ENCODE measurements around the gene ONECUT3. TPM values are rescaled to one million over a fixed set of nuclear protein-coding genes. Genes with fewer than 3 reads are reported as not detected.
A peak's percentile ranks its signal among the peaks of the same experiment; 100 is the strongest.

The ONECUT3 gene
- total and polyA plus RNA-seq, 8 donors, result 0.13 TPM; not detected in 7

DNA sequence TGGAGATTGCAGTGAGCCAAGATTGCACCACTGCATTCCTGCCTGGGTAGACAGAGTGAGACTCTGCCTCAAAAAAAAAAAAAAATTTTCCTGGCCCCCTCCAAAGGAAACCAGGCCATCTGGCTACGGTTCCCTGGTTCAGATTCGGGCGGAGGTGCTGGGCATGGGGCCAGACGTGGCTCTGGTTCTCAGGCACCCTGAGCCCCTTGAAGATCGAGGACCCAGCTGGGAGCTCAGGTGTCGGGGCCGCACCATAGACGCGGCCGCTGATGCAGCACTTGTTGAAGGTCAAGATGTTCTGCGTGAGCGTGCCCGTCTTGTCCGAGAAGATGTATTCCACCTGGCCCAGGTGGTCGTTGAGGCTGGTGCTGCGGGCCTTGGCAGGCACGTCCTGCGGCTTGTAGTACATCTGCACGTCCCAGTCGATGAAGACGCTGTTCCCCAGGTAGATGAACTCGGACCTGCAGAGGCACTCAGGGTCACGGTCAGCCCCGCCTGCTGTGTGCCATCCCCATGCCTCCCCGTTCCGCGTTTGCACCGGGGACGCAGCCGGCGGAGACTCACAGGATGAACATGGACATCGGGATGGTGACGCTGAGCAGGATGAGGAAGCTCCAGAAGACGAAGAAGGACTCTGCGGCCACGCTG lies 46.5 kb downstream of the ONECUT3 start:
- no peak for FAIRE-seq
- TF ChIP-seq, protein P1, sequence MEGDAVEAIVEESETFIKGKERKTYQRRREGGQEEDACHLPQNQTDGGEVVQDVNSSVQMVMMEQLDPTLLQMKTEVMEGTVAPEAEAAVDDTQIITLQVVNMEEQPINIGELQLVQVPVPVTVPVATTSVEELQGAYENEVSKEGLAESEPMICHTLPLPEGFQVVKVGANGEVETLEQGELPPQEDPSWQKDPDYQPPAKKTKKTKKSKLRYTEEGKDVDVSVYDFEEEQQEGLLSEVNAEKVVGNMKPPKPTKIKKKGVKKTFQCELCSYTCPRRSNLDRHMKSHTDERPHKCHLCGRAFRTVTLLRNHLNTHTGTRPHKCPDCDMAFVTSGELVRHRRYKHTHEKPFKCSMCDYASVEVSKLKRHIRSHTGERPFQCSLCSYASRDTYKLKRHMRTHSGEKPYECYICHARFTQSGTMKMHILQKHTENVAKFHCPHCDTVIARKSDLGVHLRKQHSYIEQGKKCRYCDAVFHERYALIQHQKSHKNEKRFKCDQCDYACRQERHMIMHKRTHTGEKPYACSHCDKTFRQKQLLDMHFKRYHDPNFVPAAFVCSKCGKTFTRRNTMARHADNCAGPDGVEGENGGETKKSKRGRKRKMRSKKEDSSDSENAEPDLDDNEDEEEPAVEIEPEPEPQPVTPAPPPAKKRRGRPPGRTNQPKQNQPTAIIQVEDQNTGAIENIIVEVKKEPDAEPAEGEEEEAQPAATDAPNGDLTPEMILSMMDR (IDR thresholded peaks at IDR 0.05), result no peak
- no peak for ATAC-seq
- Histone ChIP-seq H3K36me3 (no peaks in the 10 kb centered on the region), H3K27ac (no peak overlapping the region), H3K4me1 (peaks cover 0 to 3% (median 0%) of the 10 kb centered on the region in 3 donors), H3K4me3 (no peak overlapping the region), H3K9me3 (no peaks in the 10 kb centered on the region), H3K27me3 (peaks cover 0 to 5% (median 0%) of the 10 kb centered on the region in 4 donors)
- WGBS, 2 donors, result 58 to 68% methylated on average over 36 of the region's 36 CpGs
- peak in 1 of 6 donors; percentile 47 for DNase-seq
- intact Hi-C loops (cut with DNase I), result no loop called here

DNA sequence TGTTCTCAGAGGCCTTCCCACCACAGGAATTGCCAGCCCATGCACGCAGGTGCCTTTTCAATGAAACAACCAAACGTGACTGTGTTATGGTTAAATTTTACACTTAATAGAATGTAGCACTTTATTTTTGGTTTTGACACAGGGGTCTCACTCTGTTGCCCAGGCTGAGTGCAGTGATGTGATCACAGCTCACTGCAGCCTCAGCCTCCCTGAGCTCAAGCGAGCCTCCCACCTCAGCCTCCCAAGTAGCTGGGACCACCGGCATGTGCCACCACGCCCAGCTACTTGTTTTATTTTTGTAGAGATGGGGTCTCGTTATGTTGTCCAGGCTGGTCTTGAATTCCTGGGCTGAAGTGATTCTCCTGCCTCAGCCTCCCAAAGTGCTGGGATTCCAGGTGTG lies 51.6 kb downstream of the ONECUT3 start:
- DNase-seq (no peak), ATAC-seq (no peak), FAIRE-seq (no peak)
- intact Hi-C loops (cut with DNase I), result no loop called here
- Histone ChIP-seq H3K36me3 (no peaks in the 10 kb centered on the region), H3K9me3 (no peaks in the 10 kb centered on the region), H3K4me3 (no peak overlapping the region), H3K27ac (no peak overlapping the region), H3K4me1 (no peaks in the 10 kb centered on the region), H3K27me3 (no peaks in the 10 kb centered on the region)
- 87 to 94% methylated on average over 6 of the region's 6 CpGs for WGBS, 2 donors
- TF ChIP-seq, protein P1 (IDR thresholded peaks at IDR 0.05), result no peak

DNA sequence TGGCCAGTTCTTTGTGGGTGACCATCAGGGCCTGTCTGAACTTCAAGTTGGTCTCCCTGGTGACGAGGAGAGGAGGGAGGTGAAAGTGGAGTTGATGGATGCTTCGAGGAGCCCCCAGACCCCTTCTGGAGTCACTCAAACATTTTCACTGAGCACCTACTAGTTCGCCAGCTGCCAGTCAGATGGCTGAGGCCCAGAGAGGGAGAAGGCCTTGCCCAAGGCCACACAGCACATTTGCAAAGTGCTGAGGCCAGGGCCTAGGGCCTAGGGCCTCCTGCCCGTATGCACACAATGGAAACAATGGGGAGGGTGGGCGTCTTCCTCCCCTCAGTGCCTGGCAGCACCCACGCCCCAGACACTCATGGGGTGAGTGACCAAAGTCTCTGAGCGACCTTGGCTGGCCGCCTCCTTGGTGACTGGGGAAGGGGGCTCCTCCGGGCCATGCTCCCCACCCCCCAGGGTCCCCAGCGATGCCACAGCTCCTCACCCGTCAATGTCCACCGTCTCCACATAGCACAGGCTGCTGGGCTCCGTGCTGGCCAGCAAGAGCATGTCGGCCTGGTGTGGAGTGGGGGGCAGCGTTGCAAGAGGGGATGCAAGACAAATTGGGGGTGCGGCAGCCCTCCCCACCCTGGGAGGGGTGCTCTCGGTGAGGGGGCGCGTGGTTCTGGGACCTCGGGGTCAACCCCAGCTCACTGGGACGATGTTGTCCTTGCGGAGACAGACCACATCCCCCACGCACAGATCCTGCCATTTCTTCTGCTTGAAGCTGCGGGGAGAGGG lies 52.3 kb downstream of the ONECUT3 start:
- intact Hi-C loops (cut with DNase I), result no loop called here
- ATAC-seq, result no peak
- no peak overlapping the region for H3K27ac ChIP-seq
- no peak overlapping the region for H3K4me3 ChIP-seq
- no peaks in the 10 kb centered on the region for H3K27me3 ChIP-seq
- DNase-seq, result no peak
- TF ChIP-seq, protein P1 (IDR thresholded peaks at IDR 0.05), result no peak
- no peaks in the 10 kb centered on the region for H3K9me3 ChIP-seq
- no peaks in the 10 kb centered on the region for H3K36me3 ChIP-seq
- no peak for FAIRE-seq
- H3K4me1 ChIP-seq, result no peaks in the 10 kb centered on the region
- WGBS, 2 donors, result 79 to 83% methylated on average over 21 to 24 of the region's 24 CpGs

DNA sequence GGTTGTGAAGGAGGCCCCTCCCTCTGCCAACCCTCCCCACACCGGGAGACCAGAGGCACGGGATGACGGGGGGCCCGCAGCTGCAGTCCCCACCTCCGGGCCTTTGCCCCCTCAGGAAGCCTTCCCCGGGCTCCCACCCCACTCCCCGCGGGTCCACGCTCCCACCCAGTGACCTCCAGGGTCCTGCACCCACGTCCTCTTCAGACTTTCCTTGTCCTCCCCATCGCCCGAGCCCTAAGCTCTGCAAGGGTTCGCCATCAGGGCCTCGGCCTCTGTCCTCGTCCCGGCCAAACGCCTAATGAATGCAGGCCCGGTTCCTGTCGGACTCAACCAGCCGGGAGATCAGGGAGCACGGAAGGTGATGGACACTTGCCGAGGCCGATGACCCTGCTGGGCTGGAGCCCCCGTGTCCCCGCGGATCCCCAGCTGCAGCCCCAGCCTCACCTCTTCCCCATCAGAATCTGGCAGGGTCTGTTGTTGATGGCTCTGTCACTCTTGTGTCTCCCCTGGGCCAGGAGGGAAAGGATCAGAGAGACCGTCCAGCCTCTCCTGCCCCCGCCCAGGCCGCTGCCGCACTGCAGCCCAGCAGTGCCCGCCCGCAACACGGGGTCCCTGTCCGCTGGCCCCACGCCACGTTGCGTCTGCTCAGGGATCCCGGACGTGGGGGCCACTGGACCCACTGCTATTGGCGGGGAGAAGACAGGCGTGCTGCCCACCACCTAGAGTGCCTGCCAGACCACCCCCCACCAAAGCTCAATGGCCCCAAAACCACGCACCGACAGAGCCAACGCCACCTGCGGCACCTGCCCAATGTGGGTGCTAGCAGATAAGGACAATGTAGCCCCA lies 53.1 kb downstream of the ONECUT3 start:
- H3K9me3 ChIP-seq, result no peaks in the 10 kb centered on the region
- DNase-seq, result peak in 2 of 6 donors; percentile 37 to 70
- H3K27ac ChIP-seq, result no peak overlapping the region
- no peak for ATAC-seq
- H3K36me3 ChIP-seq, result no peaks in the 10 kb centered on the region
- no peaks in the 10 kb centered on the region for H3K27me3 ChIP-seq
- TF ChIP-seq, protein P1 (IDR thresholded peaks at IDR 0.05), result no peak
- intact Hi-C loops (cut with DNase I), result no loop called here
- H3K4me1 ChIP-seq, result no peaks in the 10 kb centered on the region
- no peak for FAIRE-seq
- H3K4me3 ChIP-seq, result no peak overlapping the region
- 68 to 76% methylated on average over 40 to 45 of the region's 45 CpGs for WGBS, 2 donors

Data from pancreas (tissue), 10 donors.